IMR-90 (cell line): ENCODE measurements around the gene BRWD1. TPM values are rescaled to one million over a fixed set of nuclear protein-coding genes. Genes with fewer than 3 reads are reported as not detected.

Experiments
- ATAC-seq: fragments of 200-7000 bp; cut with Tn5 transposase; 2 replicates; pipeline ENCODE4 v1.9.1; 2020; ENCODE audit warnings: low read depth, mild to moderate bottlenecking, moderate library complexity
- BruUV-seq: library from RNA; stranded (reverse); fragments of 400-500 nt; replicated peaks from 2 replicates; lab custom pipeline; 2021; lab: Mats Ljungman, UMichigan
- CTCF ChIA-PET: fragments of 300-600 bp; formaldehyde crosslinking; extraction: SDS; loops from one replicate; lab custom pipeline; 2021; ENCODE audit warnings: antibody characterized with exemption; lab: Yijun Ruan, JAX
- POLR2A ChIA-PET: fragments of 300-600 bp; sonication (Branson Sonifier 250); formaldehyde crosslinking; loops from one replicate; lab custom pipeline; 2022; ENCODE audit warnings: antibody characterized with exemption; ENCODE audit not compliant: unreplicated experiment; lab: Charles Lee
- DNase-seq: peaks from one replicate; pipeline ENCODE4 v3.0.0; 2013
- H2AFZ ChIP-seq: replicated peaks from 2 replicates; pipeline ENCODE3; 2013; ENCODE audit warnings: low read length, mild to moderate bottlenecking; ENCODE audit not compliant: poor library complexity
- H2AK5ac ChIP-seq: 2 replicates; pipeline ENCODE4 v1.6.1; 2013; ENCODE audit warnings: low read depth, low read length, inconsistent platforms
- H2AK9ac ChIP-seq: replicated peaks from 2 replicates; pipeline ENCODE3; 2013; ENCODE audit warnings: mild to moderate bottlenecking, low read depth, low read length, moderate library complexity; ENCODE audit not compliant: poor library complexity
- H2BK120ac ChIP-seq: 2 replicates; pipeline ENCODE4 v1.6.1; 2013; ENCODE audit warnings: low read depth, low read length, inconsistent platforms
- H2BK15ac ChIP-seq: 3 replicates; pipeline ENCODE4 v1.6.1; 2013; ENCODE audit warnings: low read depth, low read length, inconsistent platforms
- H2BK20ac ChIP-seq: 2 replicates; pipeline ENCODE4 v1.6.1; 2013; ENCODE audit warnings: low read depth, mild to moderate bottlenecking, inconsistent platforms, low read length, moderate library complexity
- H2BK5ac ChIP-seq: 2 replicates; pipeline ENCODE4 v1.6.1; 2013; ENCODE audit warnings: mild to moderate bottlenecking, low read depth, low read length, inconsistent platforms; ENCODE audit not compliant: poor library complexity, severe bottlenecking
- H3K14ac ChIP-seq: replicated peaks from 2 replicates; pipeline ENCODE4 v1.6.1; 2013; ENCODE audit warnings: low read depth, low read length, inconsistent platforms
- H3K18ac ChIP-seq: 2 replicates; pipeline ENCODE4 v1.6.1; 2013; ENCODE audit warnings: low read depth, low read length, control low read depth
- H3K23ac ChIP-seq: 2 replicates; pipeline ENCODE4 v1.6.1; 2013; ENCODE audit warnings: low read depth, low read length, inconsistent platforms
- H3K27ac ChIP-seq: 2 replicates; pipeline ENCODE4 v1.5.1; 2013; ENCODE audit warnings: mild to moderate bottlenecking, control low read depth, low read length; ENCODE audit not compliant: insufficient read depth
- H3K27me3 ChIP-seq: 2 replicates; pipeline ENCODE4 v1.6.1; 2013; ENCODE audit warnings: low read length; ENCODE audit not compliant: control insufficient read depth, insufficient read depth
- H3K36me3 ChIP-seq: 2 replicates; pipeline ENCODE4 v1.6.1; 2013; ENCODE audit warnings: low read length, mixed read lengths; ENCODE audit not compliant: control insufficient read depth, insufficient read depth
- H3K4ac ChIP-seq: 2 replicates; pipeline ENCODE4 v1.6.1; 2013; ENCODE audit warnings: low read depth, low read length, inconsistent platforms
- H3K4me1 ChIP-seq: 2 replicates; pipeline ENCODE4 v1.6.1; 2013; ENCODE audit warnings: low read length, mixed read lengths; ENCODE audit not compliant: control insufficient read depth, insufficient read depth
- H3K4me2 ChIP-seq: 2 replicates; pipeline ENCODE4 v1.6.1; 2013; ENCODE audit warnings: low read depth, mild to moderate bottlenecking, control low read depth, low read length, moderate library complexity
- H3K4me3 ChIP-seq: 2 replicates; pipeline ENCODE4 v1.5.1; 2013; ENCODE audit warnings: low read depth, mild to moderate bottlenecking, control low read depth, low read length, moderate library complexity; ENCODE audit not compliant: insufficient read depth
- H3K56ac ChIP-seq: 2 replicates; pipeline ENCODE4 v1.6.1; 2013; ENCODE audit warnings: low read length, inconsistent platforms; ENCODE audit not compliant: insufficient read depth; ENCODE audit errors: extremely low read depth
- H3K79me1 ChIP-seq, 2 experiments: 2 replicates each; pipeline ENCODE4 v1.6.1; 2013; ENCODE audit warnings: low read length in 2 of 2, inconsistent platforms in 1 of 2, low read depth in 1 of 2
- H3K9ac ChIP-seq: 2 replicates; pipeline ENCODE4 v1.6.1; 2013; ENCODE audit warnings: low read depth, low read length, control low read depth
- H3K9me1 ChIP-seq: 2 replicates; pipeline ENCODE4 v1.6.1; 2013; ENCODE audit warnings: low read length, inconsistent platforms; ENCODE audit not compliant: insufficient read depth
- H3K9me3 ChIP-seq: 2 replicates; pipeline ENCODE4 v1.6.1; 2013; ENCODE audit warnings: low read length; ENCODE audit not compliant: control insufficient read depth, insufficient read depth
- H4K20me1 ChIP-seq: 2 replicates; pipeline ENCODE4 v1.6.1; 2013; ENCODE audit warnings: low read length, inconsistent platforms; ENCODE audit not compliant: insufficient read depth
- H4K5ac ChIP-seq: 2 replicates; pipeline ENCODE4 v1.6.1; 2013; ENCODE audit warnings: mild to moderate bottlenecking, low read depth, low read length, control low read depth
- H4K8ac ChIP-seq, 2 experiments: 2 replicates each; pipeline ENCODE4 v1.6.1; 2013; ENCODE audit warnings: low read depth in 2 of 2, low read length in 2 of 2, control low read depth in 1 of 2, inconsistent platforms in 1 of 2
- H4K91ac ChIP-seq: 2 replicates; pipeline ENCODE4 v1.6.1; 2013; ENCODE audit warnings: low read depth, low read length, inconsistent platforms; ENCODE audit not compliant: insufficient read depth
- BHLHE40 ChIP-seq: fragments of 150-350 bp; IDR thresholded peaks from 2 replicates; pipeline ENCODE4 v1.6.1; 2016; ENCODE audit warnings: mild to moderate bottlenecking, low read depth, low read length
- CEBPB ChIP-seq: IDR thresholded peaks from 2 replicates; pipeline ENCODE4 v1.6.1; 2012; ENCODE audit warnings: low read depth, low read length, improper control_type of control experiment
- CHD1 ChIP-seq: IDR thresholded peaks from 2 replicates; pipeline ENCODE4 v1.6.1; 2012; ENCODE audit warnings: low read depth, low read length, improper control_type of control experiment
- NFE2L2 ChIP-seq: fragments of 150-350 bp; IDR thresholded peaks from 2 replicates; pipeline ENCODE4 v1.6.1; 2016; ENCODE audit warnings: low read depth, mild to moderate bottlenecking, low read length
- POLR2A ChIP-seq: IDR thresholded peaks from 2 replicates; pipeline ENCODE4 v1.6.1; 2012; ENCODE audit warnings: mild to moderate bottlenecking, low read depth, low read length
- RAD21 ChIP-seq: IDR thresholded peaks from 2 replicates; pipeline ENCODE4 v1.6.1; 2012; ENCODE audit warnings: low read length, improper control_type of control experiment
- RCOR1 ChIP-seq: IDR thresholded peaks from 2 replicates; pipeline ENCODE4 v1.6.1; 2012; ENCODE audit warnings: mild to moderate bottlenecking, low read length, improper control_type of control experiment; ENCODE audit not compliant: insufficient replicate concordance
- SMC3 ChIP-seq: fragments of 150-350 bp; IDR thresholded peaks from 2 replicates; pipeline ENCODE4 v1.6.1; 2016; ENCODE audit warnings: low read depth, mild to moderate bottlenecking, antibody characterized with exemption, low read length, moderate library complexity
- USF2 ChIP-seq: fragments of 150-350 bp; IDR thresholded peaks from 2 replicates; pipeline ENCODE4 v1.6.1; 2017; ENCODE audit warnings: mild to moderate bottlenecking, antibody characterized with exemption, low read length, low read depth
- WGBS, 2 experiments: methylation state at CpG; one replicate each; pipeline versions ENCODE4 v1.1.5 to v1.1.7; 2013; ENCODE audit warnings: missing lambda C conversion rate in 2 of 2; ENCODE audit not compliant: insufficient read length in 1 of 2; ENCODE audit errors: extremely low coverage in 2 of 2; 5-methylcytosine and 5-hydroxymethylcytosine counted together
- dilution Hi-C: fragments of 300-500 bp; cut with HindIII; formaldehyde crosslinking; loops from one replicate; pipeline ENCODE4 v1.14.3; 2018; ENCODE audit warnings: low sequenced_read_pairs; ENCODE audit not compliant: unreplicated experiment
- in situ Hi-C: fragments of 300-500 bp; cut with MboI; formaldehyde crosslinking; loops from 3 replicates; pipeline ENCODE4 v1.14.3; 2019; ENCODE audit warnings: low sequenced_read_pairs, inconsistent platforms, mixed read lengths
- intact Hi-C: fragments of 100-400 bp; cut with micrococcal nuclease; formaldehyde crosslinking; loops from 2 replicates; pipeline ENCODE4 v1.10.0; 2022
- polyA plus RNA-seq, 3 experiments: library from polyadenylated mRNA; depleted of rRNA; stranded (reverse); fragments of >200 nt; gene quantifications; 2 replicates each; pipeline ENCODE4 v1.2.3, GENCODE V29; 2012; ENCODE audit warnings: low replicate concordance in 1 of 3
- total RNA-seq: library from RNA; depleted of rRNA; stranded (reverse); fragments of >200 nt; gene quantifications from 2 replicates; pipeline ENCODE4 v1.2.3, GENCODE V29; 2012

BRWD1 gene
- total and polyA plus RNA-seq, 2 of the 4 experiments (the other 2 are of a cell fraction), result 6.7 to 28.7 TPM

DNA sequence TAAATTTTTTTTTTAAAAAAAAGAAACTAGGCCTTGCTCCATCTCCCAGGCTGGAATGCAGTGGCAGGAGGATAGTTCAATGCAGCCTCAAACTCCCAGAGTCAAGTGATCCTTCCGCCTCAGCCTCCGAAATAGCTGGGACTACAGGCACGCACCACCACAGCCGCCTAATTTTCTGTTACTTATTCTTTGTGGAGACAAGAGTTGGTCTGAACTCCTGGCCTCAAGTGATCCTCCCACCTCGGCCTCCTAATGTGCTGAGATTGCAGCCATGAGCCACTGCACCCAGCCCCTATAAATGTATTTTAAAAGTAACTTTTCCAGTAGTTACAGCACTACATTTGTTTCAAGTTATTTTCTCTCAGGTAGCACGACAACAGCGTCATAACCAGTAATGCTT lies 2.3 kb downstream of the BRWD1 start:
- Histone ChIP-seq H3K27me3 (no peaks in the 10 kb centered on the region), H2BK120ac (no peak overlapping the region), H4K91ac (no peak overlapping the region), H3K4ac (no peak overlapping the region), H2BK20ac (no peak overlapping the region), H4K5ac (no peak overlapping the region), H3K4me1 (0 out of 2 replicates have a peak, but pooled peaks cover 2% of the 10 kb centered on the region), H2AFZ (no peak overlapping the region), H2AK9ac (no peak overlapping the region), H3K4me2 (no peak overlapping the region), H2BK15ac (no peak overlapping the region), H3K23ac (no peak overlapping the region), H3K27ac (no peak overlapping the region), H3K56ac (no peak overlapping the region), H4K8ac (no peak overlapping the region), H3K14ac (no peak overlapping the region), H3K9ac (no peak overlapping the region), H3K9me3 (no peaks in the 10 kb centered on the region), H3K18ac (no peak overlapping the region), H4K20me1 (peaks cover 26% of the 10 kb centered on the region; the same call in 1 of the 2 replicates), H3K36me3 (peaks cover 15% of the 10 kb centered on the region), H3K9me1 (peaks cover 5% of the 10 kb centered on the region; the same call in 1 of the 2 replicates), H3K4me3 (no peak overlapping the region), H2BK5ac (no peak overlapping the region), H3K79me1 (peaks cover 21 to 37% of the 10 kb centered on the region in 2 experiments), H2AK5ac (no peak overlapping the region)
- in situ Hi-C loops, result no loop called here
- POLR2A ChIA-PET, result no interaction called here
- dilution Hi-C loops, result no loop called here
- CTCF ChIA-PET, result no interaction called here
- no TSS peak for BruUV-seq
- intact Hi-C loops, result no loop called here
- TF ChIP-seq CEBPB (no peak), POLR2A (no peak), RAD21 (no peak), CHD1 (no peak), USF2 (no peak), SMC3 (no peak), NFE2L2 (no peak), RCOR1 (no peak), BHLHE40 (no peak)
- DNase-seq (no peak), ATAC-seq (no peak)
- 86% methylated on average over 2 of the region's 7 CpGs; no CpG with 5 or more reads in 1 of the 2 experiments for WGBS, 2 experiments
